ENCODE results near the gene POLD3. TPM values are rescaled to one million over a fixed set of nuclear protein-coding genes. Genes with fewer than 3 reads are reported as not detected.

The POLD3 gene
- total RNA-seq, 1 donor from 2014 or later: 27.9 TPM

GRCh38 chr11:74680703-74681531 is 88.5 kb downstream of the POLD3 start:
- Mint-ChIP-seq H3K4me1 (ENCODE audit: low read depth) (peaks cover 2% of the 10 kb centered on the region), H3K4me3 (ENCODE audit: low read depth) (no peak overlapping the region), H3K27ac (no peak overlapping the region)

GRCh38 chr11:74681686-74682651 is 89.6 kb downstream of the POLD3 start:
- Mint-ChIP-seq H3K4me3 (ENCODE audit: low read depth) (no peak overlapping the region), H3K9me3 (ENCODE audit: low read depth) (no peaks in the 10 kb centered on the region), H3K36me3 (ENCODE audit: insufficient read depth) (no peaks in the 10 kb centered on the region), H3K4me1 (ENCODE audit: low read depth) (peaks cover 2% of the 10 kb centered on the region), H3K27ac (no peak overlapping the region), H3K27me3 (peaks cover 12% of the 10 kb centered on the region)
- DNase-seq (ENCODE audit: low spot score, unreplicated experiment): no peak
- TF ChIP-seq CTCF (IDR thresholded peaks at IDR 0.05; ENCODE audit: unreplicated experiment): no peak

More at GRCh38 chr11:74680703-74681531, 88.5 kb downstream of the POLD3 start:
- Mint-ChIP-seq H3K36me3 (ENCODE audit: insufficient read depth) (no peaks in the 10 kb centered on the region), H3K27me3 (peaks cover 12% of the 10 kb centered on the region), H3K9me3 (ENCODE audit: low read depth) (no peaks in the 10 kb centered on the region)
- no peak for DNase-seq (ENCODE audit: low spot score, unreplicated experiment)
- no peak for TF ChIP-seq CTCF (IDR thresholded peaks at IDR 0.05; ENCODE audit: unreplicated experiment)

- DNase-seq (ENCODE audit: low spot score, unreplicated experiment): no peak
- H3K4me1 Mint-ChIP-seq (ENCODE audit: low read depth): peaks cover 2% of the 10 kb centered on the region
- H3K9me3 Mint-ChIP-seq (ENCODE audit: low read depth): no peaks in the 10 kb centered on the region
- TF ChIP-seq CTCF (IDR thresholded peaks at IDR 0.05; ENCODE audit: unreplicated experiment): no peak
- H3K4me3 Mint-ChIP-seq (ENCODE audit: low read depth): peak overlapping the region; percentile 9
- H3K27me3 Mint-ChIP-seq: peaks cover 12% of the 10 kb centered on the region
- no peak overlapping the region for H3K27ac Mint-ChIP-seq
- H3K36me3 Mint-ChIP-seq (ENCODE audit: insufficient read depth): no peaks in the 10 kb centered on the region
Measured at GRCh38 chr11:74682731-74683278, 90.4 kb downstream of the POLD3 start.

- no peak for DNase-seq (ENCODE audit: low spot score, unreplicated experiment)
- peak overlapping the region; percentile 37 for H3K4me3 Mint-ChIP-seq (ENCODE audit: low read depth)
- H3K4me1 Mint-ChIP-seq (ENCODE audit: low read depth): peaks cover 2% of the 10 kb centered on the region
- peaks cover 12% of the 10 kb centered on the region for H3K27me3 Mint-ChIP-seq
- no peaks in the 10 kb centered on the region for H3K36me3 Mint-ChIP-seq (ENCODE audit: insufficient read depth)
- TF ChIP-seq CTCF (IDR thresholded peaks at IDR 0.05; ENCODE audit: unreplicated experiment): peak; percentile 46
- H3K27ac Mint-ChIP-seq: no peak overlapping the region
- H3K9me3 Mint-ChIP-seq (ENCODE audit: low read depth): no peaks in the 10 kb centered on the region
Measured at GRCh38 chr11:74683279-74683871, 91.0 kb downstream of the POLD3 start.
